Adipocyte (in vitro differentiated cells): ENCODE results near the gene ATP7B.

Source experiments
- DNase-seq: peaks from one replicate; pipeline ENCODE4 v3.0.0-alpha.2; 2015; ENCODE audit warnings: low read depth
- H3K27me3 ChIP-seq: replicated peaks from 2 replicates; pipeline ENCODE4 v1.7.0; 2013; ENCODE audit warnings: mild to moderate bottlenecking, low read length, moderate library complexity; ENCODE audit not compliant: control insufficient read depth, insufficient read depth
- H3K36me3 ChIP-seq: 2 replicates; pipeline ENCODE4 v1.7.0; 2013; ENCODE audit warnings: low read length, mild to moderate bottlenecking, moderate library complexity; ENCODE audit not compliant: control insufficient read depth, insufficient read depth, severe bottlenecking
- H3K4me1 ChIP-seq: 2 replicates; pipeline ENCODE4 v1.7.0; 2013; ENCODE audit warnings: mild to moderate bottlenecking, low read length, moderate library complexity; ENCODE audit not compliant: control insufficient read depth, insufficient read depth
- H3K4me3 ChIP-seq: 2 replicates; pipeline ENCODE4 v1.7.0; 2013; ENCODE audit warnings: mild to moderate bottlenecking, low read length, moderate library complexity
- H3K9ac ChIP-seq: 2 replicates; pipeline ENCODE4 v1.7.0; 2013; ENCODE audit warnings: mild to moderate bottlenecking, low read length, moderate library complexity
- H3K9me3 ChIP-seq: 2 replicates; pipeline ENCODE4 v1.7.0; 2013; ENCODE audit warnings: mild to moderate bottlenecking, low read length, moderate library complexity; ENCODE audit not compliant: control insufficient read depth

The ATP7B gene

GRCh38 chr13:51976423-51976822 is 34.8 kb downstream of the ATP7B start:
- no peak overlapping the region for H3K9ac ChIP-seq

GRCh38 chr13:51974482-51974881 is 36.8 kb downstream of the ATP7B start:
- DNase-seq = no peak
- H3K4me3 ChIP-seq = no peak overlapping the region
- H3K9ac ChIP-seq = no peak overlapping the region

More at GRCh38 chr13:51976423-51976822, 34.8 kb downstream of the ATP7B start:
- H3K4me1 ChIP-seq = peaks cover 7% of the 10 kb centered on the region
- no peaks in the 10 kb centered on the region for H3K9me3 ChIP-seq
- no peaks in the 10 kb centered on the region for H3K27me3 ChIP-seq
- no peak overlapping the region for H3K4me3 ChIP-seq
- DNase-seq = no peak
- no peaks in the 10 kb centered on the region for H3K36me3 ChIP-seq

GRCh38 chr13:51971520-51972426 is 39.5 kb downstream of the ATP7B start:
- H3K4me3 ChIP-seq = no peak overlapping the region
- H3K36me3 ChIP-seq = no peaks in the 10 kb centered on the region
- H3K4me1 ChIP-seq = no peaks in the 10 kb centered on the region
- no peaks in the 10 kb centered on the region for H3K27me3 ChIP-seq
- no peak for DNase-seq
- H3K9me3 ChIP-seq = no peaks in the 10 kb centered on the region
- H3K9ac ChIP-seq = no peak overlapping the region

More at GRCh38 chr13:51974482-51974881, 36.8 kb downstream of the ATP7B start:
- no peaks in the 10 kb centered on the region for H3K9me3 ChIP-seq
- peaks cover 7% of the 10 kb centered on the region for H3K4me1 ChIP-seq
- no peaks in the 10 kb centered on the region for H3K36me3 ChIP-seq
- no peaks in the 10 kb centered on the region for H3K27me3 ChIP-seq

GRCh38 chr13:51970349-51970748 is 40.9 kb downstream of the ATP7B start:
- Histone ChIP-seq H3K4me1 (no peaks in the 10 kb centered on the region), H3K4me3 (no peak overlapping the region), H3K36me3 (no peaks in the 10 kb centered on the region), H3K9ac (no peak overlapping the region), H3K9me3 (no peaks in the 10 kb centered on the region), H3K27me3 (no peaks in the 10 kb centered on the region)
- DNase-seq = no peak

GRCh38 chr13:51967482-51968446 is 43.5 kb downstream of the ATP7B start:
- Histone ChIP-seq H3K9ac (no peak overlapping the region), H3K9me3 (no peaks in the 10 kb centered on the region), H3K4me1 (no peaks in the 10 kb centered on the region), H3K36me3 (no peaks in the 10 kb centered on the region), H3K27me3 (no peaks in the 10 kb centered on the region), H3K4me3 (no peak overlapping the region)
- no peak for DNase-seq

GRCh38 chr13:51966186-51966585 is 45.1 kb downstream of the ATP7B start:
- no peak for DNase-seq
- Histone ChIP-seq H3K9me3 (no peaks in the 10 kb centered on the region), H3K36me3 (no peaks in the 10 kb centered on the region), H3K27me3 (no peaks in the 10 kb centered on the region), H3K4me3 (no peak overlapping the region), H3K9ac (no peak overlapping the region), H3K4me1 (no peaks in the 10 kb centered on the region)

GRCh38 chr13:51961493-51962403 is 49.5 kb downstream of the ATP7B start:
- Histone ChIP-seq H3K4me1 (no peaks in the 10 kb centered on the region), H3K4me3 (no peak overlapping the region), H3K36me3 (no peaks in the 10 kb centered on the region), H3K9ac (no peak overlapping the region), H3K9me3 (no peaks in the 10 kb centered on the region), H3K27me3 (no peaks in the 10 kb centered on the region)
- DNase-seq = no peak

- no peak overlapping the region for H3K4me3 ChIP-seq
- H3K9ac ChIP-seq = no peak overlapping the region
- no peaks in the 10 kb centered on the region for H3K9me3 ChIP-seq
- H3K36me3 ChIP-seq = no peaks in the 10 kb centered on the region
- DNase-seq = no peak
- H3K4me1 ChIP-seq = no peaks in the 10 kb centered on the region
- no peaks in the 10 kb centered on the region for H3K27me3 ChIP-seq
Observed at GRCh38 chr13:51960766-51961165, 50.5 kb downstream of the ATP7B start.

- Histone ChIP-seq H3K9ac (no peak overlapping the region), H3K27me3 (no peaks in the 10 kb centered on the region), H3K9me3 (no peaks in the 10 kb centered on the region), H3K4me3 (no peak overlapping the region), H3K36me3 (no peaks in the 10 kb centered on the region), H3K4me1 (no peaks in the 10 kb centered on the region)
- no peak for DNase-seq
Observed at GRCh38 chr13:51959773-51960172, 51.5 kb downstream of the ATP7B start.

- Histone ChIP-seq H3K9ac (no peak overlapping the region), H3K4me1 (no peaks in the 10 kb centered on the region), H3K9me3 (no peaks in the 10 kb centered on the region), H3K27me3 (no peaks in the 10 kb centered on the region), H3K4me3 (no peak overlapping the region), H3K36me3 (no peaks in the 10 kb centered on the region)
- DNase-seq = no peak
Observed at GRCh38 chr13:51958217-51958547, 53.1 kb downstream of the ATP7B start.
